Uterus (tissue), 2 donors: ENCODE results near the gene MRPL14.

Source experiments
- CTCF ChIP-seq, 4 experiments: fragments of 200-600 bp in 2 of 4; fragments of 450-650 bp in 2 of 4; sonication (generic) in 2 of 4; IDR thresholded peaks; one replicate each; pipeline ENCODE4 v1.5.1; 2016 to 2019; ENCODE audit warnings: antibody characterized with exemption in 4 of 4, mild to moderate bottlenecking in 2 of 4, moderate library complexity in 1 of 4
- POLR2A ChIP-seq, 2 donors: fragments of 450-650 bp; IDR thresholded peaks; one replicate each; pipeline ENCODE4 v1.6.1; 2016; ENCODE audit warnings: antibody characterized with exemption in 2 of 2, mild to moderate bottlenecking in 1 of 2, moderate library complexity in 1 of 2

- TF ChIP-seq CTCF (IDR thresholded peaks at IDR 0.05) (no peak), POLR2A (IDR thresholded peaks at IDR 0.05) (no peak)
These were observed 44.8 kb upstream of the MRPL14 start for GRCh38 chr6:44171899-44172546.
